ENCODE results near the gene SPOP.

SPOP gene

GRCh38 chr17:49574945-49575678 lies 102.8 kb downstream of the SPOP start:
- TF ChIP-seq CTCF (IDR thresholded peaks at IDR 0.05; ENCODE audit: borderline replicate concordance, insufficient read depth, low read depth, low read length): no peak
- no peak overlapping the region for H3K4me3 ChIP-seq (ENCODE audit: low read depth, low read length)

DNA sequence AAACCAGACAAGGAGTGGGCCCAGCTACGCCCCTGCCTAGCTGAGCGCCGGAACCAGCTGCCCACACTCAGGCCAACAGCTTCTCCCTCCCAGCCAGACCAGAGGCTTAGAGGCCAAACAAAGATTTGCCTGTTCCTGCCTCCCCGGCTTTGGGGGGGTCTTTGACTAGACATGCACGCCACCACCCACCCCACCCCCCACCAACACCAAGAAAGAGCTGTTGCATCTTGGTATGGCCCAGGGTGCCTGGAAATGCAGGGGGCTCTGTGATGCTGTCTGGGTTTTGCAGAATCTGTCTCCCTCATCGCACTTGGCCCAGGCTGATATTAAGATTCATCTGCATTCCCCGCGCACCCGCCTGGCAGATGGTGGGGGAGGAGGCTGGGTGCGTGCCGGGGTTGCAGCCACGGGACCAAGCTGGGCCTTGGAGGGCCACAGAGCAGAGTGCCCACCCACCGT lies 103.5 kb downstream of the SPOP start:
- TF ChIP-seq CTCF (IDR thresholded peaks at IDR 0.05; ENCODE audit: borderline replicate concordance, insufficient read depth, low read depth, low read length): no peak
- H3K4me3 ChIP-seq (ENCODE audit: low read depth, low read length): no peak overlapping the region

DNA sequence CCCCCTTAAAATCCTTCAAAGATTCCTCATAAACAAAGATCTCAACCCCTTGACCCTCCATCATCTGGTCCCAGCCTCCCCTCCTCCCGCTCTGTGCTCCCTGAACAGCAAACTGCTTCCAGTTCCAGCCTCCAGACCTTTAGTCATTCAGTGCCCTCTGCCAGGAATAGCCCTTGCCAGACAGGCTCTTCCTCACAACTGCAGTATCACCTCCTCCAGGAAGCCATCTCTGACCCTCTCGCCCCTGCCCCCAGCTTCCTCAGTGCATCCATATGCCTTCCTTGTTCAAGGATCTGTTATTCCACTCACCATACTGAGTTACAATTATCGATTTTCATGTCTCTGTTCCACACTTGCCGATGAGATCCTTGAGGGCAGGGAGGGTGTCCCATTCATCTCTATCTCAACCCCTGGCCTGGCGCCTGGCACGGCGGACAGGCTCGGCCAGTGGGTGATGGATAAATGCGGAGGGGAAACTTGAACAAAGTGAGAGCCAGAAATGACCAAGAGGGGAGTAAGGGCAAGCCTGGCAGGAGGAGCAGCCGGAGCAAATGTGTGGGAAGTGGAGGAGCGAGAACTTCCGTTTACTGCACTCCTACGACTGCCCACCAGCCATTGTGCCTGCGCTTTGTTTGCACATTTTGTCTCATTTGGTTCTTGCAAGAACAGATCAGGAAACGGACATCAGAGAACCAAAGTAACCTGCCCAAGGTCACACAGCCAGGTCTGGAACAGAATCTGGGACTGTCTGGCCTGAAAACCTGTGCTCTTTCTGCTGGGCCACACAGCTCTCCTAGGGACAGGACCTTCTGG lies 104.2 kb downstream of the SPOP start:
- TF ChIP-seq CTCF (IDR thresholded peaks at IDR 0.05; ENCODE audit: borderline replicate concordance, insufficient read depth, low read depth, low read length): no peak
- H3K4me3 ChIP-seq (ENCODE audit: low read depth, low read length): no peak overlapping the region

- TF ChIP-seq CTCF (IDR thresholded peaks at IDR 0.05; ENCODE audit: borderline replicate concordance, insufficient read depth, low read depth, low read length): no peak
Observed at GRCh38 chr17:49572806-49573420, 105.0 kb downstream of the SPOP start.

DNA sequence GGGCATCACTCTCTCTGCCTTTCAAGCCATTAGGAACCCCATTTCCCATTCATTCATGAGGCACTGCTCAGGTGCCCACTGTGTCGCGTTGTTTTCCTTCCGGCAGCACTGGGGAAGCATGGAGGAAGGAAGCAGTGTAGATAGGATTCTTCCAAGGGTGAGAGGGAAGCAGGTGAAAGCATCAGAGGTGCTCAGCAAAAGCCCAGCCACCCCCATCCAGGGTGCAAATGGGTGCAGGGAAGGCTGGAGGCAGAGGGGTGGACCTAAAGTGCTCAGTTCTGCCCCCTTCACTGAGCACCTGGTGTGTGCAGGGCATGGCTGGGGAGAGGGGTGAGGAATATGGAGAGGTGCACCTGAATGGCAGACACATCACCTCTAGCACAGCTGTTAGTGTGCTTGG lies 105.7 kb downstream of the SPOP start:
- H3K4me3 ChIP-seq (ENCODE audit: low read depth, low read length): no peak overlapping the region
- no peak for TF ChIP-seq CTCF (IDR thresholded peaks at IDR 0.05; ENCODE audit: borderline replicate concordance, insufficient read depth, low read depth, low read length)

More at GRCh38 chr17:49572806-49573420, 105.0 kb downstream of the SPOP start:
- H3K4me3 ChIP-seq (ENCODE audit: low read depth, low read length): no peak overlapping the region

DNA sequence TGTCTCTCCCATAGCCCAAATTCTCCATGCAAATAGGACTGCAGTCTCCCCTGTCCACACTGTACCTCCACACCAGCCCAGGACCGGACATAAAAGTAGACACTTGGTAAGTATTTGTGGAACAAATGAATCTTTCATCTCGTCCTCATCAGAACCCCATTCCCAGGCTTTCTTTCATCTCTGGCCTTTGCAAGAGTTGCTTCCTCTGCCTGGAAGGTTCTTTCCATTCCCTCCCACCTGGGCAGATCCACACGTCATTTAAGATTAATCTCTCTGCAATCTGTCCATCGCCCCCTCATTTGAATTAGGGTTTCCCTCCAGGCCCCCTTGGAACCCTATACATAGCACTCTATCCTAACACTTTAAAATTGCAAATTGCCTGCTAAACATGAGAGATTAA lies 106.1 kb downstream of the SPOP start:
- H3K4me3 ChIP-seq (ENCODE audit: low read depth, low read length): no peak overlapping the region
- no peak for TF ChIP-seq CTCF (IDR thresholded peaks at IDR 0.05; ENCODE audit: borderline replicate concordance, insufficient read depth, low read depth, low read length)

All from GM12875 (cell line).